ENCODE data around the gene SYT7.

Gene SYT7

GRCh38 chr11:61513143-61513765 lies 67.6 kb downstream of the SYT7 start:
- no peak for DNase-seq

- no peak for DNase-seq
Measured at GRCh38 chr11:61512435-61512834, 68.4 kb downstream of the SYT7 start.

GRCh38 chr11:61511383-61511782 lies 69.5 kb downstream of the SYT7 start:
- DNase-seq, result no peak

- no peak for DNase-seq
Measured at GRCh38 chr11:61510974-61511373, 69.9 kb downstream of the SYT7 start.

GRCh38 chr11:61510166-61510919 lies 70.5 kb downstream of the SYT7 start:
- no peak for DNase-seq

GRCh38 chr11:61509043-61510029 lies 71.5 kb downstream of the SYT7 start:
- DNase-seq, result peak; percentile 44

GRCh38 chr11:61507962-61508861 lies 72.7 kb downstream of the SYT7 start, which contains the start of gene LRRC10B:
TSS of gene LRRC10B (plus strand) at chr11:61508749. CDS start at chr11:61508999, 250 bp downstream.
- no peak for DNase-seq

GRCh38 chr11:61507012-61507768 lies 73.7 kb downstream of the SYT7 start:
- no peak for DNase-seq

GRCh38 chr11:61505640-61506155 lies 75.2 kb downstream of the SYT7 start:
- peak; percentile 25 for DNase-seq

- DNase-seq, result no peak
Measured at GRCh38 chr11:61505106-61505505, 75.8 kb downstream of the SYT7 start.

GRCh38 chr11:61503135-61503770 lies 77.6 kb downstream of the SYT7 start:
- DNase-seq, result no peak

GRCh38 chr11:61502522-61502921 lies 78.4 kb downstream of the SYT7 start:
- no peak for DNase-seq

GRCh38 chr11:61499816-61500491 lies 80.9 kb downstream of the SYT7 start:
- no peak for DNase-seq

- DNase-seq, result no peak
Measured at GRCh38 chr11:61498767-61499341, 82.0 kb downstream of the SYT7 start.

- DNase-seq, result no peak
Measured at GRCh38 chr11:61497876-61498275, 83.0 kb downstream of the SYT7 start.

GRCh38 chr11:61497473-61497872 lies 83.4 kb downstream of the SYT7 start:
- no peak for DNase-seq

- no peak for DNase-seq
Measured at GRCh38 chr11:61496602-61497400, 84.1 kb downstream of the SYT7 start.

- no peak for DNase-seq
Measured at GRCh38 chr11:61495801-61496601, 84.9 kb downstream of the SYT7 start.
